NCI-H1436 treated with DMSO at 0.1 percent for 48 hours (cell line): ENCODE results near the gene GRB7.
"Not testable (repeated sequence)": the region's sequence is repeated elsewhere in the genome, so short reads cannot be mapped to it uniquely, and the experiment has no call there.

Experiments
- DNase-seq: peaks from one replicate; lab custom pipeline; 2025; lab: John Stamatoyannopoulos, UW

Gene GRB7

GRCh38 chr17:39751637-39752036 lies 13.9 kb downstream of the GRB7 start:
- no peak for DNase-seq

GRCh38 chr17:39752241-39752881 lies 14.6 kb downstream of the GRB7 start:
- no peak for DNase-seq

GRCh38 chr17:39753514-39754160 lies 15.9 kb downstream of the GRB7 start:
- DNase-seq: no peak

- DNase-seq: peak; percentile 45
Observed at GRCh38 chr17:39754161-39754957, 16.6 kb downstream of the GRB7 start.

GRCh38 chr17:39754958-39755553 lies 17.3 kb downstream of the GRB7 start:
- no peak for DNase-seq

GRCh38 chr17:39755554-39756379 lies 18.0 kb downstream of the GRB7 start:
- no peak for DNase-seq

- DNase-seq: no peak
Observed at GRCh38 chr17:39756380-39757079, 18.8 kb downstream of the GRB7 start.

- no peak for DNase-seq
Observed at GRCh38 chr17:39757176-39757662, 19.5 kb downstream of the GRB7 start.

GRCh38 chr17:39757931-39758873 lies 20.5 kb downstream of the GRB7 start:
- no peak for DNase-seq

GRCh38 chr17:39759204-39759603 lies 21.5 kb downstream of the GRB7 start:
- no peak for DNase-seq

GRCh38 chr17:39761861-39762496 lies 24.2 kb downstream of the GRB7 start:
- no peak for DNase-seq

GRCh38 chr17:39763051-39763820 lies 25.5 kb downstream of the GRB7 start:
- no peak for DNase-seq

- not testable (repeated sequence) for DNase-seq
Observed at GRCh38 chr17:39764171-39764570, 26.4 kb downstream of the GRB7 start.

- DNase-seq: no peak
Observed at GRCh38 chr17:39765175-39765574, 27.4 kb downstream of the GRB7 start.

GRCh38 chr17:39765766-39766165 lies 28.0 kb downstream of the GRB7 start:
- DNase-seq: no peak

GRCh38 chr17:39767147-39767546 lies 29.4 kb downstream of the GRB7 start:
- DNase-seq: no peak

GRCh38 chr17:39769974-39770587 lies 32.3 kb downstream of the GRB7 start:
- peak; percentile 79 for DNase-seq

- DNase-seq: no peak
Observed at GRCh38 chr17:39772415-39772814, 34.7 kb downstream of the GRB7 start.
